GM23338 (cell line): ENCODE results near the gene CD58. TPM values are rescaled to one million over a fixed set of nuclear protein-coding genes. Genes with fewer than 3 reads are reported as not detected.
"Not testable (repeated sequence)": the region's sequence is repeated elsewhere in the genome, so short reads cannot be mapped to it uniquely, and the experiment has no call there.

ENCODE experiments used
- ATAC-seq: fragments of 200-7000 bp; cut with Tn5 transposase; 3 replicates; pipeline ENCODE4 v1.9.1; 2020
- DNase-seq: peaks from one replicate; pipeline ENCODE4 v3.0.0-alpha.2; 2015; ENCODE audit warnings: low spot score
- H2AFZ ChIP-seq: fragments of 200-600 bp; sonication (generic); 2 replicates; pipeline ENCODE4 v1.8.0; 2016; ENCODE audit warnings: antibody characterized with exemption, mild to moderate bottlenecking, moderate library complexity
- H3F3A ChIP-seq: fragments of 200-600 bp; sonication (generic); replicated peaks from 2 replicates; pipeline ENCODE4 v1.8.0; 2017; ENCODE audit warnings: antibody characterized with exemption, mixed run types, low read depth
- H3K27ac ChIP-seq: fragments of 200-600 bp; sonication (generic); 2 replicates; pipeline ENCODE4 v1.6.1; 2016; ENCODE audit warnings: low read depth
- H3K27me3 ChIP-seq: fragments of 200-600 bp; sonication (generic); 2 replicates; pipeline ENCODE4 v1.8.0; 2016; ENCODE audit warnings: mild to moderate bottlenecking, mixed run types, moderate library complexity; ENCODE audit not compliant: insufficient read depth
- H3K36me3 ChIP-seq: fragments of 200-600 bp; sonication (generic); 2 replicates; pipeline ENCODE4 v1.8.0; 2016; ENCODE audit warnings: mild to moderate bottlenecking; ENCODE audit not compliant: insufficient read depth
- H3K4me1 ChIP-seq: fragments of 200-600 bp; sonication (generic); 2 replicates; pipeline ENCODE4 v1.8.0; 2016; ENCODE audit warnings: mild to moderate bottlenecking, moderate library complexity; ENCODE audit not compliant: insufficient read depth
- H3K4me2 ChIP-seq: fragments of 200-600 bp; sonication (generic); 2 replicates; pipeline ENCODE4 v1.7.1; 2017; ENCODE audit warnings: mixed run types
- H3K4me3 ChIP-seq: fragments of 200-600 bp; sonication (generic); 2 replicates; pipeline ENCODE4 v1.6.1; 2016; ENCODE audit warnings: mixed run types
- H3K79me2 ChIP-seq: fragments of 200-600 bp; sonication (generic); replicated peaks from 2 replicates; pipeline ENCODE4 v1.8.0; 2017; ENCODE audit warnings: mild to moderate bottlenecking; ENCODE audit not compliant: insufficient read depth
- H3K9me2 ChIP-seq: fragments of 200-600 bp; sonication (generic); 2 replicates; pipeline ENCODE4 v1.8.0; 2017; ENCODE audit not compliant: insufficient read depth
- H4K20me1 ChIP-seq: fragments of 200-600 bp; sonication (generic); replicated peaks from 2 replicates; pipeline ENCODE4 v1.8.0; 2017; ENCODE audit warnings: mild to moderate bottlenecking; ENCODE audit not compliant: insufficient read depth
- H3K27ac Mint-ChIP-seq: 2 replicates; pipeline ENCODE4 v1.8.0; 2020; ENCODE audit warnings: inconsistent platforms, mild to moderate bottlenecking, moderate library complexity, mixed read lengths
- H3K27me3 Mint-ChIP-seq: 3 replicates; pipeline ENCODE4 v1.8.0; 2022; ENCODE audit warnings: low read depth, mild to moderate bottlenecking, moderate library complexity, mixed read lengths, inconsistent platforms; ENCODE audit not compliant: insufficient read depth, poor library complexity
- H3K36me3 Mint-ChIP-seq: 3 replicates; pipeline ENCODE4 v1.8.0; 2021; ENCODE audit warnings: low read depth, mild to moderate bottlenecking, inconsistent platforms, moderate library complexity, mixed read lengths
- H3K4me1 Mint-ChIP-seq: 3 replicates; pipeline ENCODE4 v1.8.0; 2020; ENCODE audit warnings: mild to moderate bottlenecking, inconsistent platforms, mixed read lengths
- H3K4me3 Mint-ChIP-seq: 3 replicates; pipeline ENCODE4 v1.8.0; 2021; ENCODE audit warnings: moderate library complexity, mild to moderate bottlenecking, inconsistent platforms, mixed read lengths
- H3K9me3 Mint-ChIP-seq: 3 replicates; pipeline ENCODE4 v1.8.0; 2020; ENCODE audit warnings: moderate library complexity, mild to moderate bottlenecking, inconsistent platforms, mixed read lengths
- CREB1 ChIP-seq: fragments of 250-450 bp; sonication (Bioruptor Pico); IDR thresholded peaks from 2 replicates; pipeline ENCODE4 v1.5.0; 2020; ENCODE audit warnings: low read depth, mild to moderate bottlenecking, moderate library complexity
- CTCF ChIP-seq, 2 experiments: fragments of 200-600 bp in 1 of 2; sonication (generic) in 1 of 2; conservative IDR thresholded peaks; 2 replicates each; pipeline versions ENCODE4 v1.5.1 to v1.6.1; 2016 to 2017; ENCODE audit warnings: antibody characterized with exemption in 2 of 2, low read depth in 2 of 2, mild to moderate bottlenecking in 2 of 2, moderate library complexity in 1 of 2
- EZH2 ChIP-seq: fragments of 200-600 bp; sonication (generic); IDR thresholded peaks from one replicate; pipeline ENCODE4 v1.8.0; 2017; ENCODE audit warnings: antibody characterized with exemption, mild to moderate bottlenecking, low read depth; ENCODE audit not compliant: unreplicated experiment
- EZH2phosphoT487 ChIP-seq: fragments of 200-600 bp; sonication (generic); IDR thresholded peaks from one replicate; pipeline ENCODE4 v1.8.1; 2018; ENCODE audit warnings: antibody characterized with exemption; ENCODE audit not compliant: unreplicated experiment
- JUNB ChIP-seq: IDR thresholded peaks from one replicate; pipeline ENCODE4 v1.6.1; 2016; ENCODE audit warnings: antibody characterized with exemption; ENCODE audit not compliant: unreplicated experiment
- NANOG ChIP-seq: IDR thresholded peaks from 2 replicates; pipeline ENCODE4 v1.6.1; 2016; ENCODE audit warnings: antibody characterized with exemption, borderline replicate concordance
- POLR2AphosphoS5 ChIP-seq: IDR thresholded peaks from 2 replicates; pipeline ENCODE4 v1.6.1; 2016; ENCODE audit warnings: antibody characterized with exemption, low read depth
- REST ChIP-seq: IDR thresholded peaks from one replicate; pipeline ENCODE4 v1.6.1; 2018; ENCODE audit warnings: antibody characterized with exemption; ENCODE audit not compliant: unreplicated experiment
- ZNF114 ChIP-seq: fragments of 250-450 bp; sonication (Bioruptor Pico); IDR thresholded peaks from 2 replicates; pipeline ENCODE4 v1.5.0; 2020; ENCODE audit warnings: mild to moderate bottlenecking, moderate library complexity
- ZNF462 ChIP-seq: fragments of 250-450 bp; sonication (Bioruptor Pico); IDR thresholded peaks from 2 replicates; pipeline ENCODE4 v1.5.0; 2020; ENCODE audit warnings: mild to moderate bottlenecking, moderate library complexity
- polyA plus RNA-seq: library from polyadenylated mRNA; unstranded; fragments of >200 nt; fragmentation: Nextera tagmentation; extraction: Ambion mirVana; gene quantifications from 2 replicates; pipeline ENCODE4 v1.2.1, GENCODE V29; 2016
- total RNA-seq: library from RNA; depleted of rRNA; stranded (reverse); fragments of >200 nt; shearing (Covaris generic); gene quantifications from 2 replicates; pipeline ENCODE4 v1.2.3, GENCODE V29; 2014

Gene CD58
- total and polyA plus RNA-seq, 2 experiments from 2014 or later, result 9.2 to 12.5 TPM

- H3K4me2 ChIP-seq, H3K27ac Mint-ChIP-seq, H3K4me3 ChIP-seq, H4K20me1 ChIP-seq, DNase-seq, H3K4me1 ChIP-seq, H3K27me3 Mint-ChIP-seq, H3K9me2 ChIP-seq, H3K27me3 ChIP-seq, H3K79me2 ChIP-seq, H2AFZ ChIP-seq, H3K27ac ChIP-seq, ATAC-seq, H3F3A ChIP-seq, H3K4me3 Mint-ChIP-seq, H3K4me1 Mint-ChIP-seq, H3K36me3 ChIP-seq: not testable (repeated sequence)
- Mint-ChIP-seq H3K36me3 (peaks cover 27% of the 10 kb centered on the region), H3K9me3 (peaks cover 22% of the 10 kb centered on the region)
Measured at GRCh38 chr1:116562465-116562864, 8.4 kb downstream of the CD58 start.

- Histone ChIP-seq H3K79me2 (peaks cover 3% of the 10 kb centered on the region; the same call in 1 of the 2 replicates), H3K27me3 (no peaks in the 10 kb centered on the region), H3K36me3 (no peaks in the 10 kb centered on the region), H4K20me1 (no peaks in the 10 kb centered on the region), H3K4me3 (no peak overlapping the region), H3K27ac (no peak overlapping the region), H3F3A (no peaks in the 10 kb centered on the region), H3K9me2 (no peaks in the 10 kb centered on the region), H2AFZ (no peak overlapping the region), H3K4me1 (no peaks in the 10 kb centered on the region), H3K4me2 (no peak overlapping the region)
- ATAC-seq, result no peak
- TF ChIP-seq POLR2AphosphoS5 (no peak), JUNB (no peak), ZNF114 (CRISPR knock-in tag) (no peak), EZH2 (no peak), ZNF462 (no peak), REST (no peak), NANOG (no peak), EZH2phosphoT487 (no peak), CTCF (conservative IDR thresholded peaks at IDR 0.05; ENCODE audit: low read depth in 2 of 2) (no peak), CREB1 (CRISPR knock-in tag) (no peak)
- Mint-ChIP-seq H3K27ac (no peak overlapping the region), H3K36me3 (peaks cover 27% of the 10 kb centered on the region), H3K4me1 (peaks cover 2% of the 10 kb centered on the region; the same call in 1 of the 3 replicates), H3K4me3 (no peak overlapping the region), H3K9me3 (peaks cover 22% of the 10 kb centered on the region), H3K27me3 (no peaks in the 10 kb centered on the region)
- DNase-seq, result no peak
Measured at GRCh38 chr1:116561563-116561962, 9.3 kb downstream of the CD58 start.
